NCI-H146 treated with DMSO at 0.1 percent for 48 hours (cell line): ENCODE data around the gene GRB10.

ENCODE experiments used
- DNase-seq: peaks from one replicate; lab custom pipeline; 2025; ENCODE audit not compliant: unreplicated experiment; lab: John Stamatoyannopoulos, UW

GRB10 gene

GRCh38 chr7:50721661-50722259 lies 60.9 kb downstream of the GRB10 start:
- DNase-seq, result no peak

- DNase-seq, result no peak
These were observed 61.5 kb downstream of the GRB10 start for GRCh38 chr7:50721160-50721559.

- no peak for DNase-seq
These were observed 62.4 kb downstream of the GRB10 start for GRCh38 chr7:50720295-50720694.

DNA sequence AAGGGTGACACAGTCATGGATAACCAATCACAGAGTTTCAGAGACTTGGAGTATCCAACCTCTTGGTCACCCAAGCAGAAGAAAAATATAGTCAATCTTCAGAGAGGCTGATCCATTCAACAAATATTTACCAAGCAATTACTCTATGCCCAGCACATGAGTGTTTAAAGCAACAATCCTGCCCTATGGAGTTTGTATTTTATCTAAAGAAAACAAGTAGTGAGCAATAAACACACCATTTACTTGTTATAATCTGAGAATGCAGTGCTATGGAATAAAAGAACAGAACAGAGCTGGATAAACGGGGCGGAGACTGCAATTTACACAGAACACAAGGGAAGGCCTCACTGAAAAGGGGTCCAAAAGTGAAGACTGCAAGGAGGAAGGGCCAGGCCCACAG lies 63.8 kb downstream of the GRB10 start:
- peak; percentile 73 for DNase-seq

DNA sequence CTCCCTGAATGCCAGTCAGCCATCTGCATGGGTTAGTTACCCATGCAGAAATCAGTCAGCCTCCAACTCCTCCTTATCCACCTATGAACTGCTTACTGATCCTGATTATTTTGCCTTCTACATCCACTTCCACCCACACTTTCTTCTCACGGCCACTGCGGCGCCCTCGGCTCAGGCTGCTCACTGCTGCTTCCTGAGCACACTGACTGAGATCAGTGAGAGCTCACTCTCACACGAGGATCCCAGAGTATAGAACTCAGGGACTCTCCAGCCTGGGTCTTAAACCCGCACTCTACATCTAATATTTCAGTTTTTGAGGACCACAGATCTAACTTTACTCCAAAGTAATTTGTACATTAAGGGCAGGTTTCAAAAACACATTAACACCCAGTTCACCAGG lies 64.4 kb downstream of the GRB10 start:
- no peak for DNase-seq

GRCh38 chr7:50717181-50717580 lies 65.5 kb downstream of the GRB10 start:
- DNase-seq, result no peak

DNA sequence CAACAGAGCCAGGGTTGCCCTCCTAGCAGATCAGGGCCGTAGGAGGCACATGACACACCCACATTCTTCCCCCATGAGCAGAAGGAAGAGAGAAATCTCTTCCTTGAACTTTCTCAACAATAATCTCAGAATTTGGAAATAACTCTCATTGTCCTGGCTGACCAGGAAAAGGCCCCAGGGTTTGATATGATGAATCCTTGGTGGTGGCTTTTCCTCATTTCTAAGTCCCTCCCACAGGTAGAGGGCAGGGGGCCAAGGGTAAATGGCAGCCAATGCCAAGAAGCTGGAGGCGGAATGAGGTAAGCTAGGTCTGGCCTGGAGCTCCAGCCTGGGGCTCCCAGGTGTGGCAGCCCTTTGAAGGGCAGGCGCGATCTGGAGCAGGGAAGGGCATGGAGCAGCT lies 67.8 kb downstream of the GRB10 start:
- DNase-seq, result no peak

GRCh38 chr7:50713123-50713965 lies 69.4 kb downstream of the GRB10 start:
- no peak for DNase-seq

DNA sequence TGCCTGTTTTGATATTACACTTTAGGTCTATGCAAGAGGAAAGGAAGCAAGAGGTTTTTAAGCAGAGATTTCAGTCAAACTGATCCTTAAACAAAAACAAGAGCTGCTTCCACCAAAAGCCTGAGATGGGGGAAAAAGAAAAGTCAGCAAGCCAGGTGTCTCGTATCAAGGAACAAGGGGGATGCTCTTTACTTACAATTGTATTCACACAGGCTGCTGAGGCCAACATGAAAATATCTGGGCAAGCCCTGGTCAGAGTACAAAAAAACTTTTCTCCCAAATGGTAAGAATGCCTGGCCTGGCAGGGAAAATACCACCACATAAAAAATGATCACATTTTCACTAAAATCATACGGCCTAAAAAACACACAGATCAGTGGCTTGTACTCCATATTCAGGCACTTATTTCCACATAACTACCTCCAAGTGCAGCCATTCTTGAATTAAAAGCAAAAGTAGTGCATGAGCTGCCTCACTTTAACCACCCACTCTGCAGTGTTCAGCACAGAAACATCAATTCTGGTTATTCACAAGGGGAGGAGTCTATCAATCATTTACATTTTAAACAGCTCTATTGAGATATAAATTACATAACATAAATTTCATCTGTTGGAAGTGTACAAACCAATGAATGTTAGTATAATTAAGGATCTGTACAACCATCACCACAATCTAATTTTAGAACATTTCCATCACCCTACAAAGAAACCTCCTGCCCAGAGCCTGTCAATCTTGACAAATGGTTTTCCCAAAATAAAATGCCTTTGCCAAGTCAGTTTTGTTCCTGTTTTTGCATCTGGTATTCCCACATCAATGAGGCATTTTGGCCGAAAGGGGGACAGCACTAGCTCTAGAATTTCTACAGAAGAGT lies 70.2 kb downstream of the GRB10 start:
- no peak for DNase-seq

DNA sequence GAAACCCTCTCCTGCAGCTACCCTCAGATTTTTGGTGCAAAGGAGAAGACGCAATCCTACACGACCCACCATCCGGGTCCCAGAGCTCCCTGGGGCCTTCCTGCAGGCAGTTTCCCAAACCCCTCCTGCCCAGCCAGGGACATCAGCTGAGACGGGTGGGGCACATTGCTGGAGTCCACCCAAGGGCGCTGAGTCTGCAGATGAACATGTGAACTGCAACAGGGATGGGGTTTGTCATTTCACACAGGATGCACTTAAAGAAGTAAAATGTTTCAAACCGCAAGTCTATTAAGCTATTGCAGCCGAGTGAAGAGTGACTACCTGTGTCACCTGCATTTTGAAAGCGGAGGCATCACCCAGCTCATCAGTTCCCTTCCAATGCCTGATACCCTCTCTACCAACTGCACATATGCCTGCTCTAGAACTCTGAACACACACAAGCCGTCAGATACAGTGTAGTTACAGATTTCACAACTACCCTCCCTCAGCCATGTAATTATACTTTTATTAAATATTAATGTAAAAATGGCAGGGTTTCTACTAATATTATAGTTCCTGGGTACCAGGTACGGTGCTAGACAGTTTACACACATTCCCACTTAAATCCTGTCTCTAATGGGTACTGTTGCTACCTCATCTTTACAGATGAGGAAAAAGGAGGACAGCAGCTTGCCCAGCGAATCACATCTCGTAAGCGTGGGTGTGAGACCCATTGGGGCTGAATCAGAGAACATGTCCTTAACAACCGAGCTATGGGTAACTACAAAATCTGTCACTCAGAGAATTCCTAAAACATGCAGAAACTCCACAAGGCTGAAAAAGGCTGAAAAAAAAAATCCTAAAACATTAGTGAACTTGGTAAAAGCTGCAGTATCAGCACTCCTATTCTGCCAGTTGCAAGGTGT lies 71.2 kb downstream of the GRB10 start:
- DNase-seq, result no peak

- DNase-seq, result no peak
These were observed 72.1 kb downstream of the GRB10 start for GRCh38 chr7:50710441-50711154.

DNA sequence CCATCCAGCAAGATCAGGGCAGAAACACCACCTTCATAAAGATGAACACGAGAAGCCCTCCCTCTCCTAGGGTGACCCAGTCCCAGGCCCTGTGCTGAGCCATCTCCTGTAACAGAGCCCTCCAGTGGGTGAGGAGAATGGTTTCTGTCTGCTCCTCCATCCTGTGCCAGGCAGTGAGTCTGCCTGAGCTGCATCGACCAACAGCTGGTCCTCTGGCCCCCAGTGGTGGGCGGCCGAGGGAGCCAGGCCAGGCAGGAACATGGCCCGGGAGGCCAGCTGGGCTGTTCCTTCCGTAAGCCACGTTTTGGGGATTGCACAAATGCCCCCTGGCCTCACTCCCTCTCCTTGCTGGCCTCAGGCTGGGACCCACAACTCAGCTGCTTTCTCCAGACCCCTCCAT lies 73.5 kb downstream of the GRB10 start:
- DNase-seq, result no peak

DNA sequence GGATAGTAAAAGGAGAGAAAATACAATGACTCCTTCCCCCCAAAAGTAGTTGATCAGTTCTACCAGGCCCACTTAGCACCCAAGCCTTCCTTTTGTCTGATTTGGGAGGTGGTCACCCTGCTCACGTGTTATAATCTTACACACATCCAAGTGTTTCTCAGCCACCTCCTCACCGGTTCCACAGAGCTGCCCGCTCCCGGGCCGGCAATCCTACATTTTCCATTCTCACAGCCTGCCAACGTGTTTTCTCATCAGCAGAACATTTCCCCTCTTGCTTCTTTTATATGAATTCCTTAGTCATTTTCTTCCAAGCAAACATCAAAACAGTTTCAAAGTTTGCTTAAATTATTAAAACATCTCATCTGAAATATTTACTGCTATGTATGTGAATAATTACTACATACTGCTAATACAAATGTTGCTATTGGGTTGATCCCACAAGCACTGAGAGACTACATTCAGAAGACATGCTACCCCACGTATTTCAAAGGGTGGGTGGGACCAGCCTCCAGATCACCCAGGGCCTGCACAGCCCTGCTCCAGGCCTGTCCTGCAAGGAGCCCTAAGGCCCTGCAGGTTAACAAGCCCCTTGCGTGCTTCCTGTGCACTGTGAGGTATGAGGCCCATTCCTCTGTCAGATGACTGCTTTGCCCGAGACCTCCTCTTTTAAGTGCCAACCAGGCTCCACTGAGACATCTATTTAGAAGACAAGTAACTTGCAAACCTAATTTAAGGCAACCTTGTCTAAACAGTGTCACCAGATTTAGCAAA lies 75.3 kb downstream of the GRB10 start:
- DNase-seq, result no peak

- no peak for DNase-seq
These were observed 76.2 kb downstream of the GRB10 start for GRCh38 chr7:50706469-50706937.

- no peak for DNase-seq
These were observed 77.9 kb downstream of the GRB10 start for GRCh38 chr7:50704844-50705243.

- DNase-seq, result no peak
These were observed 79.0 kb downstream of the GRB10 start for GRCh38 chr7:50703654-50704053.

GRCh38 chr7:50699143-50699542 lies 83.6 kb downstream of the GRB10 start:
- no peak for DNase-seq

- DNase-seq, result no peak
These were observed 84.9 kb downstream of the GRB10 start for GRCh38 chr7:50697748-50698147.
